HG02588 (cell line): ENCODE measurements around the gene HSPA5.
A peak's percentile ranks its signal among the peaks of the same experiment; 100 is the strongest.
"Not testable (repeated sequence)": the region's sequence is repeated elsewhere in the genome, so short reads cannot be mapped to it uniquely, and the experiment has no call there.

Experiments
- ATAC-seq: cut with Tn5 transposase; IDR thresholded peaks from one replicate; pipeline ENCODE4 v1.9.1; 2021; ENCODE audit warnings: mild to moderate bottlenecking, moderate library complexity; ENCODE audit not compliant: unreplicated experiment

HSPA5 gene

DNA sequence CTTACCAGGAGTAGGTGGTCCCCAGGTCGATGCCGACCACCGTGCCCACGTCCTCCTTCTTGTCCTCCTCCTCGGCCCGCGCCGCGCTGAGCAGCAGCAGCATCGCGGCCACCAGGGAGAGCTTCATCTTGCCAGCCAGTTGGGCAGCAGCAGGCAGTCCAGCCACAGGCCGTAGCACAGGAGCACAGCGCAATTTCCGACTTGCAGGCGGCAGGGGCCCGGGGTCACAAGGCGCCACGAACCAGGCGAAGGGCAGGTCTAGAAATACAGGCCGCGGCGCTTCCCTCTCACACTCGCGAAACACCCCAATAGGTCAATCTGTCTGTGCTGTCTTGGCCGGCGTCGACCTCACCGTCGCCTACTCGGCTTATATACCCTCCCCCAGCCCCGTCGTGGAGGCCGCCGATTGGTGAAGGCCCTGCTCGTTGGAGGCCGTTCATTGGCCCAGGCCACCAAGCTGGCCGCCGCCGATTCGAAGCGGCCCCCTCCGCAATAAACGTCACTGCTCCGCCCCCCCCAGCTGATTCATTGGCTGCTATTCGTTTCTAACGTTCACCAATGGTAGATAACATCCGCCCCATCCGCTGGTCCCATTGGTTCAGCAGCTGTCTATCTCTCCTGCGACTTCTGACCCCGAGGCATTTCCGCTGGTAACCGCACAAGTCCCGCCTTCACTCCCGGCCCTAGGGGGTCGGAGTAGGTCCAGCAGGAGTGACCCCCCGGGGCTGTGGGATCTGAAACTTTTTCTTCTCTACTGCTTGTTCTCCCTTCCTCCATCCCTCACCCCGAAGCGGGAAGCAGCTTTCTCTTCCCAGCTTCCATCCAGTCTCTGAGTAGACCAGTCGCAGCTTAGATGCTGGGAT, at the start of gene HSPA5:
Gene HSPA5 (minus strand): TSS at position 344 of the 863 bp plus-strand sequence. CDS start 217 bp downstream, at position 127.
- ATAC-seq, result peak; percentile 91

DNA sequence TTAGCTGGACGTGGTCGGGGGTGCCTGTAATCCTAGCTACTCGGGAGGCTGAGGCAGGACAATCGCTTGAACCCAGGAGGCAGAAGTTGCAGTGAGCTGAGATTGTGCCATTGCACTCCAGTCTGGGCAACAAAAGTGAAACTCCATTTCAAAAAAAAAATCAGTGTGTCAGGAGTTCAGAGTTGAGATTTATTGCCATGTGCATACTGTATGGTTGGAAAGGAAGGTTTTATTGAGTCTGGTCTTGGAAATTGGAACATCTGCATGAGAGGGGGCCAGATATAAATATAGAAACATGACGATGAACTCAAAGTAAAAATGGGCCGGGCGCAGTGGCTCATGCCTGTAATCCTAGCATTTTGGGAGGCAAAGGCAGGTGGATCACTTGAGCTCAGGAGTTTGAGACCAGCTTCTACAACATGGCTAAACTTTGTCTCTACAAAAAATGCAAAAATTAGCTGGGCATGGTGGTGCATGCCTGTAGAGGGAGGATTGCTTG, 45.8 kb upstream of the HSPA5 start:
- not testable (repeated sequence) for ATAC-seq

DNA sequence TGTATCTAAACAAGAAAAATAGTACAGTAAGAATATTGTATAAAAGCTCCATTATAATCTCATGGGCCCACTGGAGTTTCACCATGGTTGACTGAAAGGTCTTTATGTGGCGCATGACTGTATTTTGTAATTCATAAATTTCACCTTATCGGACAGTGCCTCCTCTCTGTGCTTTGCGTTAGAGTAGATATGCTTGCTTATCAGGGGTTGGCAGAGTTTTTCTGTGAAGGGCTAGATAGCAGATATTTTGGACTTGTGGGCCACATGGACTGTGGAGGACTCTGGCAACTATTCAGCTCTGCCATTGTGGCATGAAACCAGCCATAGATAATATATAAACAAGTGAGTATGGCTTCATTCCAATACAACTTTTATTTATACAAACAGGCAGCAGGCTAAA, 43.7 kb upstream of the HSPA5 start:
- ATAC-seq, result no peak

DNA sequence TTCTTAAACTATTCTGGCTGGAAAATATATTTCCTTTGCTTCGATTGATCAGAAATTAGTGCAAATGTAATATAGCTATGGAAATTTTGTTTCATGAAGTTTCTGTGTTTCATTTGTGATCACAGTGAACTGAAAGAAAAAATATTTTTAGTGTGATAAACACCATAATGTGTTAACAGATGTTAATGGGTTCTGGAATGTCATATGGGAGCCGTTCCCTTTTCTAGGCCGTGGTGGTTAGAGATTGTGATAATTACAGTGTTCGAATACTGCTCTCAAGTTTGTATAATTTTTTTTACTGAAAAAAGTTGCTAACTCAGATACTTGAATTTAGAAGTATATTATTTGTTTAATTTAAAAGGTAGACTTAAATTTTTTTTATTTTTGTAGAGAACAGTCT, 39.8 kb upstream of the HSPA5 start:
- no peak for ATAC-seq

DNA sequence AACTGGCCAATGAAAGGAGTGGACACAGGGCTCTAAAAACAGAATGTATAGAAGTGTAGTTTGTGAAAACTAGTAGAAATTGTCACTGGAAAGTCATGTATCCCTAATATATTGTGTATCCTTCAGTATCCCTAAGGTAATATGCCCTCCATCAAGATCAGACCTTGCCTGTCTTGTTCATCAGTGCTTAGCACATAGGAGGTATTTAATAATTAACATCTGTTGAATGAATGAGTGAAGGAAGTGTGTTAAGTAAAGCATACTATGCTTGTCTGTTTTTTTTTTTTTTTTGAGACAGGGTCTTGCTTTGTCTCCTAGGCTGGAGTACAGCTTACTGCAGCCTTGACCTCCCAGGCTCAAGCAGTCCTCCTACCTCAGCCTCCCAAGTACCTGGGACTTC, 36.3 kb upstream of the HSPA5 start:
- ATAC-seq, result no peak

DNA sequence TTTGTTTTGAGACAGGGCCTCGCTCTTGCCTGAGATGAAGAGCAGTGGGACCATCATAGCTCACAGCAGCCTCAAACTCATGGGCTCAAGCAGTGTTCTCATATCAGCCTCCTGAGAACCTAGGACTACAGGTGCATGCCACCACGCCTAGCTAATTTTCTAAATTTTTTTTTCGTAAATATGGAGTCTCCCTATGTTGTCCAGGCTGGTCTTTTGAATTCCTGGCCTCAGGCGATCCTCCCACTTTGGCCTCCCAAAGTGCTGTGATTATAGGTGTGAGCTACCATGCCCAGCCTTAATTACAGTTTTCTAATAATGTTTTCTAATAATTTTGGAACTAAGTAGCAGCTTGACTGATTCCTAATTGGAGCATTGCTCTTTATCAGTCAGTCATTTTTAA, 35.6 kb upstream of the HSPA5 start:
- no peak for ATAC-seq

DNA sequence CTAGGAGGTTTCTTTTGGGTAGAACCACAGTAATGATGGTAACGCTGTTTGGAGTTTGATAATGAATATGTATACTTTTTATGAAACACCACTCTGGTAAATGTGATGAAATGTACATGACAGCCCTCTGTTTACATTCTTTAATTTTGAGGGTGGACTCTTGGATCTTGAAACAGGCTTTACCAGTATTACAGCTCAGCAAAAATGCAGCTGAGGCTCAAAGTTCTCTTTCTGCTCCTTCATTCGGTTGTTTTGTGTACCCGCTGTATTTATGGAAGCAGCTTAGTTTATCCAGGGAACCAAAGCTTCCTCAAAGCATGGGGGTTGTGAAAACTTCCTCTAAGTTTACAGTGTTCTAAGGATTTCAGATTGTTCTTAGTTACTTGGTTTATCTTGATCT, 31.6 kb upstream of the HSPA5 start:
- ATAC-seq, result no peak

DNA sequence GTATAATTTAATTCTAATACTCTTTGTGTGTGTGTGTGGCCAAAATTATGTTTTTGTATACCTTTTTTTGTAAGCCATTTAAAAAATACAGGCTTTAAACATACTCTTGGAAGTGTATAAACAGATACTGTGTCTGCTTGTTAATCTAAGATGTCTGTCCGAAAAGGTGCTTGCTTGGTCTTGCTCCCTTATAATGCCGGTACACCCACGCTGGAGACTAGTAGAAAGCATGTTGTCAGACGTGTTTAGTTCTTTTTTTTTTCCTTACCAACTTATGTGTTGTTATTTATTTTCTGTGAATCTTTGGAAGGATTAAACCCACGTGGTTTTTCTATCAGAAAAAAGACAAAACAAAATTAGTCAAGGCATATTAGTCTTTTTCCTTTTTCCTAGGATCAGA, 29.9 kb upstream of the HSPA5 start:
- ATAC-seq, result no peak

DNA sequence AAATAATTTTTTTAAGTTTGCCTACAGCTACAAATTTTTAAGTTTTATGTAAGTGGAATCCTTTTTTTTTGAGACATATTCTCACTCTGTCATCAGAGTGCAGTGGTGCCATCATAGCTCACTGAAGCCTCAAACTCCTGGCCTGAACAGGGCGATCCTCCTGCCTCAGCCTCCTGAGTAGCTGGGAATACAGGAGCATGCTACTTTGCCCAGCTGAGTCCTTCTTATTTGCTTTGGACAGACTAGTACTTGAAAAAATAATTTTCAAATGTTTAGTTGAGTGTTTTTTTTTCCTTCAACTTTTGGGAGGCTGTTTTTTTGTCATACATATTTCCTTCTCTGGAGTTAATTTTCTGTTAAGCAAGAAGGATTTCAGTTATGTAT, 27.9 kb upstream of the HSPA5 start:
- ATAC-seq, result no peak

DNA sequence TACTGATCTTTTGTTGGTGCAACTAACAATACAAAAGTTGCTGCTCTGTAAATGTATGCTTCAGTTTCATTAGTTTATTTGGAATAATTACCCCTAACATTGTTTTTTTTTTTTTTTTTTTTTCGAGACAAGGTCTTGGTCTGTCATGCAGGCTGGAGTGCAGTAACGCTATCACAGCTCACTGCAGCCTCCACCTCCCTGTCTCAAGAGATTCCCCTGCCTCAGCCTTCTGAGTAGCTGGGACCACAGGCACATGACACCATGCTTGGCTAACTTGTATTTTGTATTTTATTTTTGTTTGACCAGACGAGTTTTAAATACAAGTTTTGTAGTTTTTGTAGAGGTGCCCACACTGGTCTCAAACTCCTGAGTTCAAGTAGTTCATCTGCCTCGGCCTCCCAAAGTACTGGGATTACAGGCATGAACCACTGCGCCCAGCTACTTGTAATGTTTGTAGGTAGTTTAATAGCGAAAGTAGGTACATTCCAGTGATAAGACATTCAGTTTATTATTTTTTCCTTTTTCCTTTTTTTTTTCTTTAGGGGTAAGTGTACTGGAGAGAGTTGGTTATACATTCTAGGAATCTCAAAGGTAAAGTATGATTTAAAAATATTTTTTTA, 27.4 kb upstream of the HSPA5 start:
- no peak for ATAC-seq

DNA sequence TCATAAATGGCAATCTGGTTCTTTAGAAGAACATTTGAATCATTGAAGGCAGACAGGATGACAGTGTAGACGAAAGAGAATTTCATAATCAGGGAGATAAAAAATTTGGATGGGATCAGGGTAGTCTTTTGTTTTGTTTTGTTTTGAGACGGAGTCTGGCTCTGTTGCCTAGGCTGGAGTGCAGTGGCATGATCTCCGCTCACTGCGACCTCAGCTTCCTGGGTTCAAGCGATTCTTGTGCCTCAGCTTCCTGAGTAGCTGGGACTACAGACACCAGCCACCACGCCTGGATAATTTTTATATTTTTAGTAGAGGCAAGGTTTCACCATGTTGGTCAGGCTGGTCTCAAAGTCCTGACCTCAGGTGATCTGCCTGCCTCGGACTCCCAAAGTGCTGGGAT, 22.9 kb upstream of the HSPA5 start:
- not testable (repeated sequence) for ATAC-seq

DNA sequence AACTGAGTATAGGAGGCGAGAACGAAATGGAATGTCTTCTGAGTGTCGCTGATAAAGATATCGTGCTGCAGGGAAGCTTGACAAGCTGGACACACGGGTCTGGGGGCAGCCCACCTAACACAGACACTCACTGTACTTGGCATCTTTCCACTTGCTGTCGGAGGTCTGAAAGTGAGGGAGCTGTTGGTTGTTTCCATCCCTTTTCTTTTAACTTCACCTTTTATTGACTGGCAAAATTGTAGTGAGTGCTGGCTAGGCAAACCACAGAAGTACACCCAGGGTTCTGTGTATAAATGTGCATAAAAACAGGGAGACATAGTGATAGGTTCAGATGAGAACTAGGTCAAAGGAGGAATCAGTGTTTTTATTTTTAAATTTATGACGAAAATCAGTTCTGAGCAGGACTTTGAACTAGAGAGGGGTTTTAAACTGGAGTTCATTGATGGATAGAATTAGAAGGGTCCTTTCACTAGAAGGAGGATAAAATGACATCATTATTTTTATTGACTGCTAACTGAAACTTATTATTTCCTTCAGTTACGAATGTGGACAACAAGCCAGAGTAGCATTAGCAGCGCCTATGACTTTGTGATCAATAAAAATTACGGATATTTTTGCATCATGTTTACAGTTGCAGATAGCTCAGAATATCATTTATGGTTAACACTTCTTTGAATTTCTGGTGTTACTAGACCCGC, 21.3 kb upstream of the HSPA5 start:
- ATAC-seq, result no peak

DNA sequence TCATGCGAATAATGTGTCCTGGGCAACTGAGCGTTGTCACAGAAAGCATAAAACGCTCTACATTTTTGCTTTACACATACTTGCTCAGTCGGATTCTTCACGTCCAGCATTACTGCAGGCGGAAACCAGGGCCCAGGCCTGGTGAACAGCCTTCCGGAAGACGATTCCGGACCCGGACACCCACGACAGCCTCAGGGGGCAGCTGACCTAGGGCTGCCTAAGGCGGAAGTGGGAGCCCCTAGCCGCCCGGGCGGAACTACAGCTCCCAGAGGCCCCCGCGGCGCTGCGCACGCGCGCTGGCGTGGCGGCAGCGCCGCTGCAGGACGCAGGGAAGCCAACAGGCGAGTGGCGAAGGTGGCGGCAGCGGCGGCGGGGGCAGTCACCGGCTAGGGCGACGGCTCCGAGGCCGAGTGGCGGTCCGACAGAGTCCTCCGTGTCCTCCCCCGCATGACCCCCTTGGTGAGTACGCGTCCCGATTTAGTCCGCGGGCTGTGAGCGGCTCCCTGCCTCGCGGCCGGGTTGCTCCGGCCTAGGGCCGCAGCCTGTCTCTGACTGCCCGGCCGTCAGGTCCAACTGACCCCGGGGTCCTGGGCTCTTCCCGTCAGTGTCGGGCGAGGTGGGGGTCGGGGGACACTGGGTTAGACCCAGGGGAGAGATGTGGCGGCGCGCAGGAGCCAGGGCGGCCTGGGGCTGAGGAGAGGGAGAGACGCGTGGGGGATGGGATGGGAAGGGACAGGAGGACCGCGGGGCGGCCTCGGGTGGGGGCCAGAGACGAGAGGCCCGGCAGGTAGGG, 20.6 kb upstream of the HSPA5 start, which contains the start of gene GAPVD1:
Gene GAPVD1 (plus strand): TSS at position 326 of the 793 bp plus-strand sequence. CDS start 37,096 bp downstream, outside the sequence.
- peak; percentile 95 for ATAC-seq

DNA sequence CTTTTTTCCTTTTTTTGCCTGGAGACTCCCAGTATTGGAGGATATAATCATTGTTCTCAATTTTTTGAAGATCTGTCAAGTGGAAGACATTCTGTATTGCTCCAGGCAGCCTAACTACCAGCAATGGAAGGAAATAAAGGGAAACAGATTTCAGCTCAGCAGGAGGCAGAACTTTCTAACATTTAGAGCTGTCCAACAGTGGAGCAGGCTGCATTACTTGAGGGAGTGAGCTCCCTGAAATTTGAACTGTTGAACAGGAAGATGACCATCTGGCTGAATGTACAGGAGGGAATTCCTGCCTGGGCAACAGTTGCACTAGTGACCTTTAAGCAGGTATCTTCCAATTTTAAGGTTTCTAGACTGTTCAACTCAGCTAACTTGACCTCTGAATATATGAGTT, 19.4 kb upstream of the HSPA5 start:
- no peak for ATAC-seq

DNA sequence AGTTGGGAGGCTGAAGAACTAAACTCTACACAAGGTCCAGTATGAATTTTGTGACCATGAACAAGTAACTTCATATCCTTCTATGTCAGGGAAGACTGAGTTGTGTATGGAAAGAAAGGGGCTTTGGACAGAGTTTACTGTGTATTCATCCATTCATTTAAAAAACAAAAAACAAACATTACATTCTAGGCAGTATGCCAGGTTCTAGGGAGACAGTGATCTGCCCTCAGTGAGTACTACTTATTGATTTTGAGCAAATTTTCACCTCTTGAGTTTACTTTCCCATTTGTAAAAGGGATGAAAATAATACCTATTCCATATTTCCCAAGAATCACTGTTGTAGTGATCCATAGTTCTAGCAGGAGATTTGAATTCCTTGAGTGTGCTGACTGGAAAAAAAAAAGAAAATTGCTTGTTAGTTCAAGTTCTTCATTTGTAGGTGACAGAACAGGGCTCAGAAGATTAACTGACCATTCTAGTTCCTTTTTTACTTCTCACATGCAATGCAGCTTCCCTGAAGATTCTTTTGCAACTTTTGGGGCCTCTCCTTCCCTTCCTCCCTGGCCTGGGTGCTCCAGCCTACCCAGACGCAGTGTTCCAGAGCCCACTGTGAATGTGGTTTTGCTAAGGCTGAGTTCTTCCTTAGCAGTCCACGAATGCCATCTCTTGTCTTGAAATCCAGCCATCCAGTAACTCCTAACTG, 17.8 kb upstream of the HSPA5 start:
- no peak for ATAC-seq

DNA sequence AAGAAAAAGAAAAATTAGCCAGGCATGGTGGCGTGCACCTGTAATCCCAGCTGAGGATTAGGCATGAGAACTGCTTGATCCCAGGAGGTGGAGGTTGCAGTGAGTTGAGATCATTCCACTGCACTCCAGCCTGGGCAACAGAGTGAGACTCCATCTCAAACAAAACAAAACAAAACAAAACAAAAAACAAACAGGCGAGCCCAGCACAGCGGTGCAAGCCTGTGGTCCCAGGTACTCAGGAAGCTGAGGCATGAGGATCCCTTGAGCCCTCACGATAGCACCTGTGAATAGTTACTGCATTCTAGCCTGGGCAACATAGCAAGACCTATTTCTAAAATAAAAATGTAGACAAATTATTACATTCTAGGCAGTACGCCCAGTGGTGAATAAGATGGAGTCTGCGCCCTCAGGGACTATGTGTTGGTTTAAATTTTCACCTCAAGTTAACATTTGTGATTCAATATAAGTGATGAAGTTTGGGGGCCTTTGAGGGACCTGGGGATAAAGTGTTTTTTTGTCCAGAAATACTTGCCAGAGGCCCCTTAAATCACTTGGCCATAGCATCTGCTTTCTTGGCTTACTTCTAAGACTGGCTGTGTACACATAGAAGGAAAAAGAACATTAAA, 17.1 kb upstream of the HSPA5 start:
- ATAC-seq, result no peak

DNA sequence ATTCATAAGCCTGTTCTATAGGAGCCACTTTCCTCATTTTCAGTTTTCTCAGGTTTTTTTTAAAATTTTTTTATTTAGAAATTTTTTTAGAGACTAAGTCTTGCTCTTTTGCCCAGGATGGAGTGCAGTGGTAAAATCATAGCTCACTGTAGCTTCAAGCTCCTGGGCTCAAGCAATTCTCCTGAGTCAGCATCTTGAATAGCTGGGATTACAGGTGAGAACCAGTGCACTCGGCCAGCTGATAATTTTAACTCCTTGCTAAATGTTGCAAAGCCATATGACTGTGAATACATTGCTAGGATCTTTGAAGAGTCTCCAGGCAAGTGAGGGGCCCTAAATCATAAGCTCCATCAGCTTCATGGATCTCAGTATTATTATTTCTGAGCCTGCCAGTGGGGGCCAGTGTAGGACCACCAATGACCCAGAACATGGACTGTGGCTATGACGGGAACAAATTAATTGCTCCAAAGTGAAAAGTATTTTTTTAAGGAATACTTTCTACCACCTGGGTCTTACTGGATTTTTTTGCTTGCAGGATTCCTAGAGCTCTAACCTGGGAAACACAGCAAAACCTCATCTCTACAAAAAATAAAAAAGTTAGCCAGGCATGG, 14.7 kb upstream of the HSPA5 start:
- no peak for ATAC-seq

DNA sequence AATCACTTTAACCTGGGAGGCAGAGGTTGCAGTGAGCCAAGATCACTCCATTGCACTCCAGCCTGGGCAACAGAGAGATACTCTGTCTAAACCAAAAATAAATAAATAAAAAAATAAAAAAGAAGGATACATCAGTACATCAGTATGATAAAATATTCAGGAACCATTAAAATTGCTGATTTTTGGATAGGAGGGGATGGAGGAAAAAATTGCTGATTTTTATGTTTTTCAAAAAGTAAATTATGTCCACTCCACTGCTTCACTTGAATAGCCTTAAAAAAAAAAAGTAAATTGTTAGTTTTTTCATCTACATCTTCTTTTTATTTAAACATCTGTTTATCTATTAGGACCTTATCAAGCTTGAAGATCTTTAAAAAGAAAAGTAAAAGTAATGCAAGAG, 13.1 kb upstream of the HSPA5 start:
- no peak for ATAC-seq

DNA sequence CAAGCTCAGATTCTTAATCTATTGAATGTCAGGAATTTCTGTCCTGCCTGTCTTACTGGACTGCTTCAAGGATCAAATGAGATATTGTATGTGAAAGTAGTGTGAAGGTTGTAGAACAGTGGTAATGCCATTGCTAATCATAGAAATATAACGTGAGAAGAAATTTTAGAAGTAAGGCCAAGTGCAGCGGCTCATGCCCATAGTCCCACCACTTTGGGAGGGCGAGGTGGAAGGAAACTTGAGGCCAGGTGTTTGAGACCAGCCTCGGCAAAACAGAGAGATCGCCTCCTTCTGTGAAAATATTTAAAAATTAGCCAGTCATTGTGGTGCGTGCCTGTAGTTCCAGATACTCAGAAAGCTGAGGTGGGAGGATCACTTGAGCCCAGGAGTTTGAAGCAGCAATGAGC, 5.1 kb upstream of the HSPA5 start:
- no peak for ATAC-seq
